ENCODE results near the gene GULP1. TPM values are rescaled to one million over a fixed set of nuclear protein-coding genes. Genes with fewer than 3 reads are reported as not detected.

GULP1 gene
- total RNA-seq, 1 experiment from 2014 or later: 76.0 TPM

DNA sequence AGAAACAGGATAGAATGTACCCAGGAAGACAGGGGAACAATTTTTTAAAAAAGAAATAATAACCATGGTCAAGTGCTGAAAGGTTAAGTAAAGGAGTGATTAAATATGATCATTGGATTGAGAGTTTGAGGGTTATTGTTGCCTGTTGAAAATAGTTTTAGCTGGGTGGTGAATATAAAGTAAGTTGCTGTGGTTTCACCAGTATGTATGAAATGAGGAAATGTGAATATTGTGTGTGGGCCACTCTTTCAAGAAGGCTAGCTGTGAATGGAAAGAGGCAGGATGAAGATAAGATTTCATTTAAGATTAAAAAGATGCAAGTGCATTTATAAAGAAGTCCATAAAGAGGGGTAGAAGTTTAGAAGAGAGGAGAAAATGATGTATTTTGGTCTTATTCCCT is 53.8 kb downstream of the GULP1 start:
- TF ChIP-seq FOSL1 (IDR thresholded peaks at IDR 0.05; ENCODE audit: low read depth): no peak
- TF ChIP-seq SIN3A (IDR thresholded peaks at IDR 0.05; ENCODE audit: low read depth): no peak
- TF ChIP-seq, protein P1, sequence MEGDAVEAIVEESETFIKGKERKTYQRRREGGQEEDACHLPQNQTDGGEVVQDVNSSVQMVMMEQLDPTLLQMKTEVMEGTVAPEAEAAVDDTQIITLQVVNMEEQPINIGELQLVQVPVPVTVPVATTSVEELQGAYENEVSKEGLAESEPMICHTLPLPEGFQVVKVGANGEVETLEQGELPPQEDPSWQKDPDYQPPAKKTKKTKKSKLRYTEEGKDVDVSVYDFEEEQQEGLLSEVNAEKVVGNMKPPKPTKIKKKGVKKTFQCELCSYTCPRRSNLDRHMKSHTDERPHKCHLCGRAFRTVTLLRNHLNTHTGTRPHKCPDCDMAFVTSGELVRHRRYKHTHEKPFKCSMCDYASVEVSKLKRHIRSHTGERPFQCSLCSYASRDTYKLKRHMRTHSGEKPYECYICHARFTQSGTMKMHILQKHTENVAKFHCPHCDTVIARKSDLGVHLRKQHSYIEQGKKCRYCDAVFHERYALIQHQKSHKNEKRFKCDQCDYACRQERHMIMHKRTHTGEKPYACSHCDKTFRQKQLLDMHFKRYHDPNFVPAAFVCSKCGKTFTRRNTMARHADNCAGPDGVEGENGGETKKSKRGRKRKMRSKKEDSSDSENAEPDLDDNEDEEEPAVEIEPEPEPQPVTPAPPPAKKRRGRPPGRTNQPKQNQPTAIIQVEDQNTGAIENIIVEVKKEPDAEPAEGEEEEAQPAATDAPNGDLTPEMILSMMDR (IDR thresholded peaks at IDR 0.05 in 2 of 3, conservative IDR thresholded peaks at IDR 0.05 in 1 of 3; ENCODE audit: borderline replicate concordance in 1 of 3, insufficient read depth in 1 of 3, low read depth in 2 of 3, low read length in 2 of 3): no peak
- no peak for TF ChIP-seq POLR2AphosphoS5 (IDR thresholded peaks at IDR 0.05; ENCODE audit: low read depth, low read length)
- intact Hi-C loops (cut with micrococcal nuclease): no loop called here
- ChIA-PET POLR2A (no interaction called here), CTCF (no interaction called here), RAD21 (ENCODE audit: low non-redundant PET in 1 of 2, low total read pairs in 2 of 2, uncharacterized antibody in 2 of 2, unreplicated experiment in 2 of 2) (no interaction called here)
- no TSS peak for BruUV-seq (replicated peaks)
- H3K79me2 ChIP-seq (ENCODE audit: insufficient read depth, low read length): peaks cover 87% of the 10 kb centered on the region
- no peak for DNase-seq (ENCODE audit: low read depth, low spot score)
- H3K9me3 ChIP-seq (ENCODE audit: control insufficient read depth in 1 of 2, insufficient read depth in 1 of 2, low read depth in 1 of 2, low read length in 2 of 2): no peaks in the 10 kb centered on the region
- H3K9me2 ChIP-seq (ENCODE audit: insufficient read depth): no peaks in the 10 kb centered on the region
- H4K20me1 ChIP-seq (ENCODE audit: insufficient read depth): no peaks in the 10 kb centered on the region
- H3K4me1 ChIP-seq (ENCODE audit: control insufficient read depth in 1 of 2, insufficient read depth in 2 of 2, low read length in 2 of 2): peaks cover 8 to 10% of the 10 kb centered on the region in 2 experiments; a peak in 2 of 4 replicates
- ATAC-seq: no peak
- no peaks in the 10 kb centered on the region for H3K27me3 ChIP-seq (ENCODE audit: insufficient read depth, low read length)
- H3K36me3 ChIP-seq (ENCODE audit: control insufficient read depth in 1 of 2, insufficient read depth in 2 of 2, low read length in 2 of 2): no peaks in the 10 kb centered on the region
- no peak overlapping the region for H3K9ac ChIP-seq (ENCODE audit: low read length)
- no peak overlapping the region for H3K27ac ChIP-seq (ENCODE audit: low read depth, low read length)
- no peak overlapping the region for H2AFZ ChIP-seq (ENCODE audit: low read depth, low read length, poor library complexity, severe bottlenecking)
- no peak overlapping the region for H3K4me3 ChIP-seq (replicated peaks in 1 of 2; ENCODE audit: low read depth in 1 of 2, low read length in 2 of 2)
- H3K4me2 ChIP-seq (ENCODE audit: low read length): no peak overlapping the region

- H3K9me2 ChIP-seq (ENCODE audit: insufficient read depth): no peaks in the 10 kb centered on the region
- H3K27me3 ChIP-seq (ENCODE audit: insufficient read depth, low read length): no peaks in the 10 kb centered on the region
- POLR2A ChIA-PET: no interaction called here
- H3K4me1 ChIP-seq (ENCODE audit: control insufficient read depth in 1 of 2, insufficient read depth in 2 of 2, low read length in 2 of 2): peaks cover 8 to 10% of the 10 kb centered on the region in 2 experiments; a peak in 2 of 4 replicates
- BruUV-seq (replicated peaks): no TSS peak
- no peaks in the 10 kb centered on the region for H4K20me1 ChIP-seq (ENCODE audit: insufficient read depth)
- H3K36me3 ChIP-seq (ENCODE audit: control insufficient read depth in 1 of 2, insufficient read depth in 2 of 2, low read length in 2 of 2): no peaks in the 10 kb centered on the region
- CTCF ChIA-PET: no interaction called here
- no peak overlapping the region for H3K4me2 ChIP-seq (ENCODE audit: low read length)
- no peak overlapping the region for H3K9ac ChIP-seq (ENCODE audit: low read length)
- ATAC-seq (no peak), DNase-seq (ENCODE audit: low read depth, low spot score) (no peak)
- no peaks in the 10 kb centered on the region for H3K9me3 ChIP-seq (ENCODE audit: control insufficient read depth in 1 of 2, insufficient read depth in 1 of 2, low read depth in 1 of 2, low read length in 2 of 2)
- TF ChIP-seq EGR1 (IDR thresholded peaks at IDR 0.05; ENCODE audit: low read depth) (no peak), CBX3 (IDR thresholded peaks at IDR 0.05; ENCODE audit: low read depth) (no peak), CEBPB (IDR thresholded peaks at IDR 0.05; ENCODE audit: low read depth) (no peak), ELF1 (IDR thresholded peaks at IDR 0.05; ENCODE audit: borderline replicate concordance, low read depth) (no peak), TCF7L2 (IDR thresholded peaks at IDR 0.05; ENCODE audit: borderline replicate concordance, extremely low read depth, insufficient read depth, insufficient read length) (no peak), POLR2A (IDR thresholded peaks at IDR 0.05; ENCODE audit: borderline replicate concordance, extremely low read depth, insufficient read depth, insufficient read length) (no peak), SP1 (IDR thresholded peaks at IDR 0.05; ENCODE audit: low read depth) (no peak), ZFX (IDR thresholded peaks at IDR 0.05) (no peak), ZBTB33 (IDR thresholded peaks at IDR 0.05; ENCODE audit: extremely low read depth, insufficient replicate concordance, low read length) (no peak), ATF3 (IDR thresholded peaks at IDR 0.05) (no peak), YY1 (IDR thresholded peaks at IDR 0.05; ENCODE audit: extremely low read depth, insufficient replicate concordance, low read depth, low read length) (no peak)
- peaks cover 87% of the 10 kb centered on the region for H3K79me2 ChIP-seq (ENCODE audit: insufficient read depth, low read length)
- intact Hi-C loops (cut with micrococcal nuclease): no loop called here
- H3K27ac ChIP-seq (ENCODE audit: low read depth, low read length): no peak overlapping the region
- RAD21 ChIA-PET (ENCODE audit: low non-redundant PET in 1 of 2, low total read pairs in 2 of 2, uncharacterized antibody in 2 of 2, unreplicated experiment in 2 of 2): no interaction called here
- no peak overlapping the region for H2AFZ ChIP-seq (ENCODE audit: low read depth, low read length, poor library complexity, severe bottlenecking)
- H3K4me3 ChIP-seq (replicated peaks in 1 of 2; ENCODE audit: low read depth in 1 of 2, low read length in 2 of 2): no peak overlapping the region
Measured at GRCh38 chr2:188345831-188346458, 54.3 kb downstream of the GULP1 start.
